Measurements from ENCODE around the gene WNT5A. TPM values are rescaled to one million over a fixed set of nuclear protein-coding genes. Genes with fewer than 3 reads are reported as not detected.
A peak's percentile ranks its signal among the peaks of the same experiment; 100 is the strongest.

Gene WNT5A
- total RNA-seq, 1 experiment from 2014 or later: 1.1 TPM

GRCh38 chr3:55521064-55521737, 34.1 kb upstream of the WNT5A start:
- Histone ChIP-seq H3K27ac (ENCODE audit: insufficient read length, low read depth, low read length) (no peak overlapping the region), H3K9ac (ENCODE audit: extremely low read depth, insufficient read length, low read length) (no peak overlapping the region)
- DNase-seq: no peak

More at GRCh38 chr3:55521064-55521737, 34.1 kb upstream of the WNT5A start:
- H4K5ac ChIP-seq (ENCODE audit: insufficient read length, low read depth, low read length): no peak overlapping the region
- peaks cover 14% of the 10 kb centered on the region for H3K4me1 ChIP-seq (ENCODE audit: insufficient read depth, low read length)
- peak overlapping the region; percentile 79 to 93 (median 85); a peak in 5 of 7 replicates for H3K27ac Mint-ChIP-seq
- no peak overlapping the region for H4K8ac ChIP-seq (replicated peaks; ENCODE audit: insufficient read length, low read depth, low read length)
- H3K9me3 Mint-ChIP-seq: no peaks in the 10 kb centered on the region
- H4K20me1 ChIP-seq (ENCODE audit: control insufficient read depth, insufficient read depth, insufficient read length): no peaks in the 10 kb centered on the region
- no peak overlapping the region for H2AK5ac ChIP-seq (ENCODE audit: insufficient read length, low read length)
- no peak overlapping the region for H3K18ac ChIP-seq (ENCODE audit: insufficient read length, low read depth, low read length)
- peak overlapping the region; percentile 54; the same call in 1 of the 2 replicates for H3K14ac ChIP-seq (ENCODE audit: insufficient read depth, low read length)
- no peaks in the 10 kb centered on the region for H3K27me3 ChIP-seq (ENCODE audit: insufficient read depth, low read length)
- H3K9me3 ChIP-seq (ENCODE audit: control insufficient read depth, low read depth, low read length): no peaks in the 10 kb centered on the region
- no peaks in the 10 kb centered on the region; a peak in 1 of 7 replicates for H3K36me3 Mint-ChIP-seq (ENCODE audit: insufficient read depth in 1 of 3, low read depth in 3 of 3)
- H2BK5ac ChIP-seq (ENCODE audit: insufficient read length, low read length): no peak overlapping the region
- H3K4ac ChIP-seq (ENCODE audit: low read depth, low read length): no peak overlapping the region
- H2BK20ac ChIP-seq (ENCODE audit: low read depth, low read length, poor library complexity, severe bottlenecking): no peak overlapping the region
- H4K91ac ChIP-seq (ENCODE audit: insufficient read length, low read depth, low read length): no peak overlapping the region
- no peak overlapping the region for H3T11ph ChIP-seq (ENCODE audit: low read length)
- no peak for TF ChIP-seq CTCF (conservative IDR thresholded peaks at IDR 0.05)
- no peaks in the 10 kb centered on the region; the same call in 1 of the 2 replicates for H3K27me3 Mint-ChIP-seq (ENCODE audit: low read depth)
- peak overlapping the region in 1 of 2 experiments; percentile 32; a peak in 1 of 5 replicates for H3K4me3 Mint-ChIP-seq
- no peaks in the 10 kb centered on the region for H3K79me1 ChIP-seq (ENCODE audit: insufficient read depth, low read depth, low read length, poor library complexity, severe bottlenecking)
- no peak overlapping the region for H3K23ac ChIP-seq (ENCODE audit: insufficient read length, low read depth, low read length)
- no peak overlapping the region for H2BK15ac ChIP-seq (ENCODE audit: low read depth, low read length)
- no peak overlapping the region for H3K56ac ChIP-seq (ENCODE audit: insufficient read length, low read depth, low read length)
- no CpG with 5 or more reads among the region's 9 CpGs for WGBS (ENCODE audit: extremely low coverage, insufficient read length, low lambda C conversion rate)
- H3K4me1 Mint-ChIP-seq: peaks cover 43 to 51% of the 10 kb centered on the region in 2 experiments
- no peak overlapping the region for H2AFZ ChIP-seq (ENCODE audit: low read length)
- no peaks in the 10 kb centered on the region for H3K79me2 ChIP-seq (ENCODE audit: insufficient read depth, low read length)
- H2BK120ac ChIP-seq (ENCODE audit: low read depth, low read length, poor library complexity, severe bottlenecking): no peak overlapping the region
- no peak overlapping the region for H2BK12ac ChIP-seq (ENCODE audit: insufficient read length, low read depth, low read length)
- no peak overlapping the region for H3K4me2 ChIP-seq (ENCODE audit: insufficient read depth, insufficient read length, low read length)
- H3K23me2 ChIP-seq (ENCODE audit: insufficient read length, low read depth, low read length, poor library complexity, severe bottlenecking): no peaks in the 10 kb centered on the region

Measured in H9 (cell line).